Measurements from ENCODE around the gene TCAF1.

DNA sequence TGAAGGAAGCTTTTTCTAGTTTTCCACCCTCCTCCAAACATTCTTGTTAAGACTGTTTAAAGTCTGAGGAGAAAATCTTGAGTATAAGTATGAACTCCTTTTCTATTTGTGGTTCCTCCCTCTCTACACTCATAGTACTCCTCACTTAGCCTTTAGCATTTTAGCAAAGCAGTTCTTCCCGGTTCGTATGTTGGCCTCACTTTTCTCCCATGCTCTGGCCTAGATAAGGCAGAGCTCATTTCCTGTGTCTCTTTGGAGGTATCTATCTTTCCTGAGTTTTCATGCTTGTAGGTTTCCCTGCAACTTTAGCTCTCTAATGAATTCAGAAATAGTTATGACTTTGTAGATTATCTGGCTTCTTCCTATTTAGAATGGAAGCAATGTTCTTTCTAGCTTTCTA is 46.8 kb upstream of the TCAF1 start:
- TF ChIP-seq, protein P1, sequence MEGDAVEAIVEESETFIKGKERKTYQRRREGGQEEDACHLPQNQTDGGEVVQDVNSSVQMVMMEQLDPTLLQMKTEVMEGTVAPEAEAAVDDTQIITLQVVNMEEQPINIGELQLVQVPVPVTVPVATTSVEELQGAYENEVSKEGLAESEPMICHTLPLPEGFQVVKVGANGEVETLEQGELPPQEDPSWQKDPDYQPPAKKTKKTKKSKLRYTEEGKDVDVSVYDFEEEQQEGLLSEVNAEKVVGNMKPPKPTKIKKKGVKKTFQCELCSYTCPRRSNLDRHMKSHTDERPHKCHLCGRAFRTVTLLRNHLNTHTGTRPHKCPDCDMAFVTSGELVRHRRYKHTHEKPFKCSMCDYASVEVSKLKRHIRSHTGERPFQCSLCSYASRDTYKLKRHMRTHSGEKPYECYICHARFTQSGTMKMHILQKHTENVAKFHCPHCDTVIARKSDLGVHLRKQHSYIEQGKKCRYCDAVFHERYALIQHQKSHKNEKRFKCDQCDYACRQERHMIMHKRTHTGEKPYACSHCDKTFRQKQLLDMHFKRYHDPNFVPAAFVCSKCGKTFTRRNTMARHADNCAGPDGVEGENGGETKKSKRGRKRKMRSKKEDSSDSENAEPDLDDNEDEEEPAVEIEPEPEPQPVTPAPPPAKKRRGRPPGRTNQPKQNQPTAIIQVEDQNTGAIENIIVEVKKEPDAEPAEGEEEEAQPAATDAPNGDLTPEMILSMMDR (conservative IDR thresholded peaks at IDR 0.05; ENCODE audit: low read length): no peak
- TF ChIP-seq EZH2phosphoT487 (IDR thresholded peaks at IDR 0.05; ENCODE audit: borderline replicate concordance): no peak

Data from Loucy (cell line).